ENCODE results near the gene MMP27. TPM values are rescaled to one million over a fixed set of nuclear protein-coding genes. Genes with fewer than 3 reads are reported as not detected.

The MMP27 gene
- total and polyA plus RNA-seq, 7 donors, result 0.06 to 0.08 TPM; not detected in 5

Other genes with a start within 250 kb of the MMP27 start
- gene MMP7, start 175.0 kb downstream of the MMP27 start, total RNA-seq, result not detected
- under 1 TPM in 1 of 3 donors, not detected in 2; 0.31 TPM for gene MMP7, start 175.0 kb downstream of the MMP27 start, polyA plus RNA-seq
- gene MMP20, start 80.4 kb downstream of the MMP27 start, total RNA-seq, result not detected
- gene MMP20, start 80.4 kb downstream of the MMP27 start, polyA plus RNA-seq, result not detected
- gene MMP8, start 19.2 kb upstream of the MMP27 start, total RNA-seq, result under 1 TPM in 2 of 4 donors, not detected in 2; 0.12 to 0.59 TPM
- gene MMP8, start 19.2 kb upstream of the MMP27 start, polyA plus RNA-seq, result under 1 TPM; 0.03 to 0.04 (median 0.04) TPM
- gene MMP10, start 74.9 kb upstream of the MMP27 start, total RNA-seq, result not detected
- gene MMP10, start 74.9 kb upstream of the MMP27 start, polyA plus RNA-seq, result under 1 TPM in 2 of 3 donors, not detected in 1; 0.14 to 0.17 TPM
- gene MMP1, start 92.4 kb upstream of the MMP27 start, total RNA-seq, result under 1 TPM in 3 of 4 donors, not detected in 1; 0.17 to 0.77 (median 0.54) TPM
- gene MMP1, start 92.4 kb upstream of the MMP27 start, polyA plus RNA-seq, result 1 to 10 TPM in 1 of 3 donors, under 1 TPM in 2; 0.03 to 4.7 (median 0.25) TPM
- 1 to 10 TPM in 2 of 4 donors, under 1 TPM in 2; 0.17 to 5.7 (median 0.94) TPM for gene MMP3, start 137.8 kb upstream of the MMP27 start, total RNA-seq
- 1 to 10 TPM in 2 of 3 donors, under 1 TPM in 1; 0.68 to 7.3 (median 2.0) TPM for gene MMP3, start 137.8 kb upstream of the MMP27 start, polyA plus RNA-seq
- not detected for gene MMP12, start 169.2 kb upstream of the MMP27 start, total RNA-seq
- not detected for gene MMP12, start 169.2 kb upstream of the MMP27 start, polyA plus RNA-seq
- not detected for gene MMP13, start 250.0 kb upstream of the MMP27 start, total RNA-seq
- not detected for gene MMP13, start 250.0 kb upstream of the MMP27 start, polyA plus RNA-seq